ENCODE results near the gene ITGA6.

The ITGA6 gene

GRCh38 chr2:172465417-172466334 lies 38.3 kb downstream of the ITGA6 start:
- peak; percentile 59 for DNase-seq (ENCODE audit: low read depth)

- no peak for DNase-seq (ENCODE audit: low read depth)
These were observed 40.0 kb downstream of the ITGA6 start for GRCh38 chr2:172467382-172467781.

GRCh38 chr2:172470958-172471922 lies 43.9 kb downstream of the ITGA6 start:
- DNase-seq (ENCODE audit: low read depth), result no peak

GRCh38 chr2:172472446-172473033 lies 45.2 kb downstream of the ITGA6 start:
- DNase-seq (ENCODE audit: low read depth), result no peak

- DNase-seq (ENCODE audit: low read depth), result no peak
These were observed 45.8 kb downstream of the ITGA6 start for GRCh38 chr2:172473167-172473566.

- no peak for DNase-seq (ENCODE audit: low read depth)
These were observed 51.0 kb downstream of the ITGA6 start for GRCh38 chr2:172478353-172478752.

GRCh38 chr2:172480301-172481218 lies 53.2 kb downstream of the ITGA6 start:
- DNase-seq (ENCODE audit: low read depth), result no peak

- no peak for DNase-seq (ENCODE audit: low read depth)
These were observed 54.3 kb downstream of the ITGA6 start for GRCh38 chr2:172481507-172482262.

- DNase-seq (ENCODE audit: low read depth), result no peak
These were observed 56.9 kb downstream of the ITGA6 start for GRCh38 chr2:172484253-172484652.

- no peak for DNase-seq (ENCODE audit: low read depth)
These were observed 57.3 kb downstream of the ITGA6 start for GRCh38 chr2:172484706-172485105.

- DNase-seq (ENCODE audit: low read depth), result no peak
These were observed 61.2 kb downstream of the ITGA6 start for GRCh38 chr2:172488556-172488955.

- no peak for DNase-seq (ENCODE audit: low read depth)
These were observed 62.3 kb downstream of the ITGA6 start for GRCh38 chr2:172489681-172490080.

- DNase-seq (ENCODE audit: low read depth), result no peak
These were observed 68.8 kb downstream of the ITGA6 start for GRCh38 chr2:172496160-172496608.

GRCh38 chr2:172507199-172507598 lies 79.8 kb downstream of the ITGA6 start:
- no peak for DNase-seq (ENCODE audit: low read depth)

- DNase-seq (ENCODE audit: low read depth), result no peak
These were observed 82.7 kb downstream of the ITGA6 start for GRCh38 chr2:172510088-172510487.

GRCh38 chr2:172510548-172510947 lies 83.2 kb downstream of the ITGA6 start:
- no peak for DNase-seq (ENCODE audit: low read depth)

- DNase-seq (ENCODE audit: low read depth), result no peak
These were observed 85.6 kb downstream of the ITGA6 start for GRCh38 chr2:172512810-172513523.

- DNase-seq (ENCODE audit: low read depth), result no peak
These were observed 86.1 kb downstream of the ITGA6 start for GRCh38 chr2:172513524-172513900.

GRCh38 chr2:172513935-172514586 lies 86.7 kb downstream of the ITGA6 start:
- no peak for DNase-seq (ENCODE audit: low read depth)

Data from stimulated activated CD8-positive, alpha-beta memory T cell treated with anti-CD3 and anti-CD28 coated beads, Interleukin-12 subunit alpha, Interleukin-12 subunit beta, amount 100 ng/mL, for 1 hour (primary cell).